Thyroid gland (tissue), 4 donors: ENCODE results near the gene SMCO2.

Source experiments
- POLR2A ChIP-seq, 2 donors: fragments of 450-650 bp; IDR thresholded peaks; one replicate each; pipeline ENCODE4 v1.6.1; 2017; ENCODE audit warnings: antibody characterized with exemption in 2 of 2, mild to moderate bottlenecking in 2 of 2, moderate library complexity in 1 of 2
- TF ChIP-seq, protein P1 (sequence below), 6 experiments: fragments of 200-600 bp in 3 of 6; fragments of 450-650 bp in 3 of 6; sonication (generic) in 3 of 6; IDR thresholded peaks; one replicate each; pipeline ENCODE4 v1.5.1; 2016 to 2019; ENCODE audit warnings: antibody characterized with exemption in 6 of 6, mild to moderate bottlenecking in 2 of 6, inconsistent platforms in 1 of 6, moderate library complexity in 1 of 6

DNA sequence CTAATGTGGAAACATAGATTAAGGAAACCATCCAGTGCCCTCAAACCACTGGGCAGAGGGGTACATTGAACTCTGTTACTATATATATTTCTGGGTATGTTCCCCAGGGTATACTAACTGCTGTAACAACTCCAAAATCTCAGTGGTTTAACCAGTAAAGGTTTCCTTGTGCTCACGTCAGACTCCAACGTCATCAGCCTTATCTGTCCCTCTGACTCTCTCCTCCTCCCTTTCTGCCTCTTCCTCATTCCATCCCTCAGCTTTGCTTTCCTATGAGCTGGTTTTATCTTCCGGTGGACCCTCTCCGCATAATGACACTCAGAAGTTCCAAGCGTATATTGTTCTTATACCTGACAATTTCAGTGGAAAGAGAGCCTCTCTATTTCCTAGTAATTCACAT lies 21.2 kb upstream of the SMCO2 start:
- no peak for TF ChIP-seq POLR2A (IDR thresholded peaks at IDR 0.05)
- TF ChIP-seq, protein P1, sequence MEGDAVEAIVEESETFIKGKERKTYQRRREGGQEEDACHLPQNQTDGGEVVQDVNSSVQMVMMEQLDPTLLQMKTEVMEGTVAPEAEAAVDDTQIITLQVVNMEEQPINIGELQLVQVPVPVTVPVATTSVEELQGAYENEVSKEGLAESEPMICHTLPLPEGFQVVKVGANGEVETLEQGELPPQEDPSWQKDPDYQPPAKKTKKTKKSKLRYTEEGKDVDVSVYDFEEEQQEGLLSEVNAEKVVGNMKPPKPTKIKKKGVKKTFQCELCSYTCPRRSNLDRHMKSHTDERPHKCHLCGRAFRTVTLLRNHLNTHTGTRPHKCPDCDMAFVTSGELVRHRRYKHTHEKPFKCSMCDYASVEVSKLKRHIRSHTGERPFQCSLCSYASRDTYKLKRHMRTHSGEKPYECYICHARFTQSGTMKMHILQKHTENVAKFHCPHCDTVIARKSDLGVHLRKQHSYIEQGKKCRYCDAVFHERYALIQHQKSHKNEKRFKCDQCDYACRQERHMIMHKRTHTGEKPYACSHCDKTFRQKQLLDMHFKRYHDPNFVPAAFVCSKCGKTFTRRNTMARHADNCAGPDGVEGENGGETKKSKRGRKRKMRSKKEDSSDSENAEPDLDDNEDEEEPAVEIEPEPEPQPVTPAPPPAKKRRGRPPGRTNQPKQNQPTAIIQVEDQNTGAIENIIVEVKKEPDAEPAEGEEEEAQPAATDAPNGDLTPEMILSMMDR (IDR thresholded peaks at IDR 0.05) = no peak
